Suprapubic skin (tissue), 3 donors: Measurements from ENCODE around the gene MCRIP1.

Source experiments
- POLR2AphosphoS5 ChIP-seq, 3 donors: sonication (generic); formaldehyde crosslinking; IDR thresholded peaks; one replicate each; pipeline ENCODE4 v1.6.1; 2017; ENCODE audit warnings: antibody characterized with exemption in 3 of 3
- TF ChIP-seq, protein P1 (sequence below), 2 donors: fragments of 200-600 bp in 1 of 2; fragments of 450-650 bp in 1 of 2; sonication (generic) in 1 of 2; IDR thresholded peaks; one replicate each; pipeline ENCODE4 v1.5.1; 2016 to 2019; ENCODE audit warnings: antibody characterized with exemption in 2 of 2, mild to moderate bottlenecking in 1 of 2, moderate library complexity in 1 of 2

- TF ChIP-seq, protein P1, sequence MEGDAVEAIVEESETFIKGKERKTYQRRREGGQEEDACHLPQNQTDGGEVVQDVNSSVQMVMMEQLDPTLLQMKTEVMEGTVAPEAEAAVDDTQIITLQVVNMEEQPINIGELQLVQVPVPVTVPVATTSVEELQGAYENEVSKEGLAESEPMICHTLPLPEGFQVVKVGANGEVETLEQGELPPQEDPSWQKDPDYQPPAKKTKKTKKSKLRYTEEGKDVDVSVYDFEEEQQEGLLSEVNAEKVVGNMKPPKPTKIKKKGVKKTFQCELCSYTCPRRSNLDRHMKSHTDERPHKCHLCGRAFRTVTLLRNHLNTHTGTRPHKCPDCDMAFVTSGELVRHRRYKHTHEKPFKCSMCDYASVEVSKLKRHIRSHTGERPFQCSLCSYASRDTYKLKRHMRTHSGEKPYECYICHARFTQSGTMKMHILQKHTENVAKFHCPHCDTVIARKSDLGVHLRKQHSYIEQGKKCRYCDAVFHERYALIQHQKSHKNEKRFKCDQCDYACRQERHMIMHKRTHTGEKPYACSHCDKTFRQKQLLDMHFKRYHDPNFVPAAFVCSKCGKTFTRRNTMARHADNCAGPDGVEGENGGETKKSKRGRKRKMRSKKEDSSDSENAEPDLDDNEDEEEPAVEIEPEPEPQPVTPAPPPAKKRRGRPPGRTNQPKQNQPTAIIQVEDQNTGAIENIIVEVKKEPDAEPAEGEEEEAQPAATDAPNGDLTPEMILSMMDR (IDR thresholded peaks at IDR 0.05) = no peak
- TF ChIP-seq POLR2AphosphoS5 (IDR thresholded peaks at IDR 0.05) = no peak
These were observed 25.8 kb downstream of the MCRIP1 start for GRCh38 chr17:81807210-81807719.
